HCT116 (cell line): ENCODE measurements around the gene FTL. TPM values are rescaled to one million over a fixed set of nuclear protein-coding genes. Genes with fewer than 3 reads are reported as not detected.

Source experiments
- ATAC-seq: fragments of 200-7000 bp; cut with Tn5 transposase; 2 replicates; pipeline ENCODE4 v1.9.1; 2020; ENCODE audit warnings: mild to moderate bottlenecking, moderate library complexity
- BruUV-seq: library from RNA; stranded (reverse); fragments of 400-500 nt; replicated peaks from 2 replicates; lab custom pipeline; 2021; lab: Mats Ljungman, UMichigan
- CTCF ChIA-PET: fragments of 300-600 bp; sonication (Branson Sonifier 250); formaldehyde crosslinking; loops from one replicate; lab custom pipeline; 2021; ENCODE audit warnings: antibody characterized with exemption; lab: Charles Lee
- POLR2A ChIA-PET: fragments of 300-600, 350-600 bp; sonication (Branson Sonifier 250); formaldehyde crosslinking; loops from one replicate; lab custom pipeline; 2021; ENCODE audit warnings: antibody characterized with exemption; lab: Charles Lee
- RAD21 ChIA-PET, 2 experiments: fragments of 300-600 bp; sonication (Branson Sonifier 250); formaldehyde crosslinking; loops; one replicate each; lab custom pipeline; 2023; ENCODE audit warnings: low total read pairs in 2 of 2; ENCODE audit not compliant: uncharacterized antibody in 2 of 2, unreplicated experiment in 2 of 2, low non-redundant PET in 1 of 2; lab: Charles Lee
- DNase-seq: peaks from one replicate; pipeline ENCODE4 v3.0.0-alpha.2; 2010; ENCODE audit warnings: low read depth, low spot score
- H2AFZ ChIP-seq: fragments of 200-600 bp; shearing (Covaris generic), sonication (generic); 2 replicates; pipeline ENCODE4 v1.6.1; 2017; ENCODE audit warnings: low read depth, mixed run types, mixed read lengths, antibody characterized with exemption, low read length; ENCODE audit not compliant: poor library complexity, severe bottlenecking
- H3K27ac ChIP-seq: 2 replicates; pipeline ENCODE4 v1.5.1; 2012; ENCODE audit warnings: low read depth, low read length
- H3K27me3 ChIP-seq: fragments of 200-600 bp; sonication (generic); 2 replicates; pipeline ENCODE4 v1.6.1; 2016; ENCODE audit warnings: mixed run types, low read length, mixed read lengths; ENCODE audit not compliant: insufficient read depth
- H3K36me3 ChIP-seq, 2 experiments: fragments of 200-500 bp in 1 of 2; fragments of 200-600 bp in 1 of 2; sonication (Bioruptor generic) in 1 of 2; sonication (generic) in 1 of 2; 2 replicates each; pipeline versions ENCODE4 v1.5.1 to v1.6.1; 2014 to 2016; ENCODE audit warnings: low read length in 2 of 2, inconsistent platforms in 1 of 2, mixed read lengths in 1 of 2, mixed run types in 1 of 2; ENCODE audit not compliant: insufficient read depth in 2 of 2, control insufficient read depth in 1 of 2
- H3K4me1 ChIP-seq, 2 experiments: fragments of 200-600 bp in 1 of 2; sonication (generic) in 1 of 2; 2 replicates each; pipeline versions ENCODE4 v1.5.1 to v1.6.1; 2012 to 2017; ENCODE audit warnings: low read length in 2 of 2, inconsistent platforms in 1 of 2, mild to moderate bottlenecking in 1 of 2, mixed read lengths in 1 of 2, mixed run types in 1 of 2, moderate library complexity in 1 of 2; ENCODE audit not compliant: insufficient read depth in 2 of 2, control insufficient read depth in 1 of 2
- H3K4me2 ChIP-seq: fragments of 200-600 bp; sonication (generic); 2 replicates; pipeline ENCODE4 v1.6.1; 2017; ENCODE audit warnings: mixed run types, low read length, mixed read lengths
- H3K4me3 ChIP-seq, 2 experiments: fragments of 200-600 bp in 1 of 2; sonication (generic) in 1 of 2; replicated peaks in 1 of 2; 2 replicates each; pipeline ENCODE4 v1.5.1; 2011 to 2016; ENCODE audit warnings: low read length in 2 of 2, control low read depth in 1 of 2, low read depth in 1 of 2, mild to moderate bottlenecking in 1 of 2, mixed read lengths in 1 of 2, mixed run types in 1 of 2
- H3K79me2 ChIP-seq: fragments of 200-600 bp; sonication (generic); 2 replicates; pipeline ENCODE4 v1.6.1; 2017; ENCODE audit warnings: mild to moderate bottlenecking, mixed run types, low read length, moderate library complexity, mixed read lengths; ENCODE audit not compliant: insufficient read depth
- H3K9ac ChIP-seq: fragments of 200-600 bp; sonication (generic); 2 replicates; pipeline ENCODE4 v1.6.1; 2016; ENCODE audit warnings: low read length, mixed read lengths
- H3K9me2 ChIP-seq: fragments of 200-600 bp; sonication (generic), shearing (Covaris generic); 2 replicates; pipeline ENCODE4 v1.6.1; 2017; ENCODE audit warnings: mixed run types, mild to moderate bottlenecking, moderate library complexity; ENCODE audit not compliant: insufficient read depth
- H3K9me3 ChIP-seq, 2 experiments: fragments of 200-500 bp in 1 of 2; fragments of 200-600 bp in 1 of 2; sonication (Bioruptor generic) in 1 of 2; sonication (generic) in 1 of 2; 2 replicates each; pipeline ENCODE4 v1.6.1; 2014 to 2017; ENCODE audit warnings: low read length in 2 of 2, mixed read lengths in 2 of 2, inconsistent platforms in 1 of 2, low read depth in 1 of 2, mild to moderate bottlenecking in 1 of 2, mixed run types in 1 of 2, moderate library complexity in 1 of 2; ENCODE audit not compliant: control insufficient read depth in 1 of 2, insufficient read depth in 1 of 2
- H4K20me1 ChIP-seq: fragments of 200-600 bp; sonication (generic), shearing (Covaris generic); 2 replicates; pipeline ENCODE4 v1.6.1; 2017; ENCODE audit warnings: mixed run types, mild to moderate bottlenecking, moderate library complexity; ENCODE audit not compliant: insufficient read depth
- ATF3 ChIP-seq: IDR thresholded peaks from 2 replicates; pipeline ENCODE4 v1.6.1; 2012
- CBX3 ChIP-seq: IDR thresholded peaks from 2 replicates; pipeline ENCODE4 v1.6.1; 2012; ENCODE audit warnings: low read depth
- EGR1 ChIP-seq: IDR thresholded peaks from 2 replicates; pipeline ENCODE4 v1.6.1; 2012; ENCODE audit warnings: low read depth
- EZH2 ChIP-seq: fragments of 200-600 bp; sonication (generic); IDR thresholded peaks from 2 replicates; pipeline ENCODE4 v1.6.1; 2017; ENCODE audit warnings: antibody characterized with exemption, mixed run types
- JUND ChIP-seq: IDR thresholded peaks from 2 replicates; pipeline ENCODE4 v1.6.1; 2012
- POLR2AphosphoS5 ChIP-seq: IDR thresholded peaks from 2 replicates; pipeline ENCODE4 v1.6.1; 2011; ENCODE audit warnings: mild to moderate bottlenecking, low read depth, low read length, moderate library complexity
- RAD21 ChIP-seq: IDR thresholded peaks from 2 replicates; pipeline ENCODE4 v1.6.1; 2012; ENCODE audit warnings: low read depth, mild to moderate bottlenecking
- TCF7L2 ChIP-seq: IDR thresholded peaks from 2 replicates; pipeline ENCODE4 v1.7.0; 2011; ENCODE audit warnings: borderline replicate concordance, inconsistent platforms; ENCODE audit not compliant: insufficient read depth, insufficient read length; ENCODE audit errors: extremely low read depth
- YY1 ChIP-seq: IDR thresholded peaks from 2 replicates; pipeline ENCODE4 v1.6.1; 2011; ENCODE audit warnings: low read length, low read depth, moderate library complexity, mild to moderate bottlenecking; ENCODE audit not compliant: insufficient replicate concordance; ENCODE audit errors: extremely low read depth
- ZFX ChIP-seq: fragments of 450-650 bp; IDR thresholded peaks from 2 replicates; pipeline ENCODE4 v1.6.1; 2017
- intact Hi-C: fragments of 100-400 bp; cut with micrococcal nuclease; formaldehyde crosslinking; loops from 2 replicates; pipeline ENCODE4 v1.10.0; 2022
- total RNA-seq: library from RNA; stranded (reverse); gene quantifications from one replicate; pipeline ENCODE4 v1.2.1, GENCODE V29; 2021; ENCODE audit not compliant: unreplicated experiment
- TF ChIP-seq, protein P1 (sequence below), 3 experiments: fragments of 200-600 bp in 1 of 3; sonication (generic) in 1 of 3; IDR thresholded peaks in 2 of 3; conservative IDR thresholded peaks in 1 of 3; 2 replicates each; pipeline ENCODE4 v1.5.1; 2012 to 2017; ENCODE audit warnings: low read depth in 2 of 3, low read length in 2 of 3, antibody characterized with exemption in 1 of 3, borderline replicate concordance in 1 of 3, control low read depth in 1 of 3, mild to moderate bottlenecking in 1 of 3, mixed read lengths in 1 of 3, mixed run types in 1 of 3, moderate library complexity in 1 of 3; ENCODE audit not compliant: insufficient read depth in 1 of 3
- TF ChIP-seq, protein P2 (sequence below): IDR thresholded peaks from 2 replicates; pipeline ENCODE4 v1.6.1; 2011; ENCODE audit warnings: mild to moderate bottlenecking, low read length, moderate library complexity; ENCODE audit not compliant: insufficient replicate concordance; ENCODE audit errors: extremely low read depth
- TF ChIP-seq, protein P3 (sequence below): IDR thresholded peaks from 2 replicates; pipeline ENCODE4 v1.6.1; 2012

The FTL gene
- total RNA-seq, 1 experiment from 2014 or later: 1,885 TPM

GRCh38 chr19:48963371-48964204, 1.5 kb upstream of the FTL start (continued):
- TF ChIP-seq, protein P1, sequence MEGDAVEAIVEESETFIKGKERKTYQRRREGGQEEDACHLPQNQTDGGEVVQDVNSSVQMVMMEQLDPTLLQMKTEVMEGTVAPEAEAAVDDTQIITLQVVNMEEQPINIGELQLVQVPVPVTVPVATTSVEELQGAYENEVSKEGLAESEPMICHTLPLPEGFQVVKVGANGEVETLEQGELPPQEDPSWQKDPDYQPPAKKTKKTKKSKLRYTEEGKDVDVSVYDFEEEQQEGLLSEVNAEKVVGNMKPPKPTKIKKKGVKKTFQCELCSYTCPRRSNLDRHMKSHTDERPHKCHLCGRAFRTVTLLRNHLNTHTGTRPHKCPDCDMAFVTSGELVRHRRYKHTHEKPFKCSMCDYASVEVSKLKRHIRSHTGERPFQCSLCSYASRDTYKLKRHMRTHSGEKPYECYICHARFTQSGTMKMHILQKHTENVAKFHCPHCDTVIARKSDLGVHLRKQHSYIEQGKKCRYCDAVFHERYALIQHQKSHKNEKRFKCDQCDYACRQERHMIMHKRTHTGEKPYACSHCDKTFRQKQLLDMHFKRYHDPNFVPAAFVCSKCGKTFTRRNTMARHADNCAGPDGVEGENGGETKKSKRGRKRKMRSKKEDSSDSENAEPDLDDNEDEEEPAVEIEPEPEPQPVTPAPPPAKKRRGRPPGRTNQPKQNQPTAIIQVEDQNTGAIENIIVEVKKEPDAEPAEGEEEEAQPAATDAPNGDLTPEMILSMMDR (IDR thresholded peaks at IDR 0.05 in 2 of 3, conservative IDR thresholded peaks at IDR 0.05 in 1 of 3; ENCODE audit: borderline replicate concordance in 1 of 3, insufficient read depth in 1 of 3, low read depth in 2 of 3, low read length in 2 of 3): no peak
- TF ChIP-seq JUND (peak; percentile 76), CBX3 (no peak), RAD21 (no peak), EGR1 (no peak)

GRCh38 chr19:48964205-48965039, 687 bp upstream of the FTL start:
- no peak for DNase-seq
- Histone ChIP-seq H3K4me3 (peak overlapping the region; percentile 21 to 36), H3K79me2 (peaks cover 16% of the 10 kb centered on the region), H3K9me3 (no peaks in the 10 kb centered on the region), H3K4me1 (peaks cover 35 to 62% of the 10 kb centered on the region in 2 experiments), H3K9ac (peak overlapping the region; percentile 78), H3K27ac (peak overlapping the region; percentile 98), H4K20me1 (peaks cover 9% of the 10 kb centered on the region; the same call in 1 of the 2 replicates), H2AFZ (no peak overlapping the region), H3K9me2 (no peaks in the 10 kb centered on the region), H3K27me3 (no peaks in the 10 kb centered on the region), H3K4me2 (peak overlapping the region; percentile 83), H3K36me3 (peaks cover 0 to 19% of the 10 kb centered on the region in 2 experiments; a peak in 1 of 4 replicates)
- intact Hi-C loops: loop anchor here (1.0 to 5.0 kb wide), 2 partner anchors 31 to 92 kb away; partner anchors contain the start of genes DHDH and PPP1R15A
- ChIA-PET POLR2A (interaction anchor here (0.8 to 2.6 kb wide), 5 partner anchors 29 to 152 kb away, joined by 3 to 9 read pairs (median 4); partner anchors contain the start of genes DHDH, GYS1, PPP1R15A and RUVBL2), CTCF (interaction anchor here (0.5 to 1.0 kb wide), 3 partner anchors 35 to 478 kb away, joined by 3 read pairs; no protein-coding TSS in a partner anchor), RAD21 (no interaction called here)
- BruUV-seq: TSS peak; percentile 41
- TF ChIP-seq POLR2AphosphoS5: no peak
- TF ChIP-seq YY1: no peak
- peak; percentile 1 for TF ChIP-seq TCF7L2
- TF ChIP-seq, protein P2, sequence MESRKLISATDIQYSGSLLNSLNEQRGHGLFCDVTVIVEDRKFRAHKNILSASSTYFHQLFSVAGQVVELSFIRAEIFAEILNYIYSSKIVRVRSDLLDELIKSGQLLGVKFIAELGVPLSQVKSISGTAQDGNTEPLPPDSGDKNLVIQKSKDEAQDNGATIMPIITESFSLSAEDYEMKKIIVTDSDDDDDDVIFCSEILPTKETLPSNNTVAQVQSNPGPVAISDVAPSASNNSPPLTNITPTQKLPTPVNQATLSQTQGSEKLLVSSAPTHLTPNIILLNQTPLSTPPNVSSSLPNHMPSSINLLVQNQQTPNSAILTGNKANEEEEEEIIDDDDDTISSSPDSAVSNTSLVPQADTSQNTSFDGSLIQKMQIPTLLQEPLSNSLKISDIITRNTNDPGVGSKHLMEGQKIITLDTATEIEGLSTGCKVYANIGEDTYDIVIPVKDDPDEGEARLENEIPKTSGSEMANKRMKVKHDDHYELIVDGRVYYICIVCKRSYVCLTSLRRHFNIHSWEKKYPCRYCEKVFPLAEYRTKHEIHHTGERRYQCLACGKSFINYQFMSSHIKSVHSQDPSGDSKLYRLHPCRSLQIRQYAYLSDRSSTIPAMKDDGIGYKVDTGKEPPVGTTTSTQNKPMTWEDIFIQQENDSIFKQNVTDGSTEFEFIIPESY: no peak
- TF ChIP-seq, protein P3, sequence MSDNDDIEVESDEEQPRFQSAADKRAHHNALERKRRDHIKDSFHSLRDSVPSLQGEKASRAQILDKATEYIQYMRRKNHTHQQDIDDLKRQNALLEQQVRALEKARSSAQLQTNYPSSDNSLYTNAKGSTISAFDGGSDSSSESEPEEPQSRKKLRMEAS: peak; percentile 13; the same call in 1 of the 2 replicates
- TF ChIP-seq ATF3: no peak
- TF ChIP-seq ZFX: no peak; the same call in 1 of the 2 replicates
- TF ChIP-seq EZH2: no peak
- ATAC-seq: no peak
